GM12878 (cell line): ENCODE data around the gene CNOT8. TPM values are rescaled to one million over a fixed set of nuclear protein-coding genes. Genes with fewer than 3 reads are reported as not detected.

ENCODE experiments used
- ATAC-seq: fragments of 200-7000 bp; cut with Tn5 transposase; 3 replicates; pipeline ENCODE4 v1.9.1; 2020; ENCODE audit warnings: mild to moderate bottlenecking, moderate library complexity
- BruUV-seq: library from RNA; stranded (reverse); fragments of 400-500 nt; replicated peaks from 2 replicates; lab custom pipeline; 2021; lab: Mats Ljungman, UMichigan
- CTCF ChIA-PET: fragments of 300-600 bp; sonication (Branson Sonifier 250); formaldehyde crosslinking; extraction: SDS; loops from one replicate; lab custom pipeline; 2021; ENCODE audit warnings: inconsistent platforms; lab: Yijun Ruan, JAX
- POLR2A ChIA-PET: fragments of 350-600 bp; formaldehyde crosslinking; extraction: SDS; loops from one replicate; lab custom pipeline; 2021; ENCODE audit warnings: inconsistent platforms; lab: Charles Lee
- RAD21 ChIA-PET: fragments of 300-600 bp; sonication (Branson Sonifier 250); formaldehyde crosslinking; loops from one replicate; lab custom pipeline; 2023; ENCODE audit warnings: antibody characterized with exemption; ENCODE audit not compliant: unreplicated experiment; lab: Charles Lee
- SMC1A ChIA-PET: fragments of 300-600 bp; sonication (Branson Sonifier 250); formaldehyde crosslinking; loops from one replicate; lab custom pipeline; 2023; ENCODE audit not compliant: unreplicated experiment, uncharacterized antibody; lab: Charles Lee
- DNase-seq: peaks from one replicate; pipeline ENCODE4 v3.0.0-alpha.2; 2011; ENCODE audit warnings: low read depth, low spot score
- FAIRE-seq: peaks from 3 replicates; lab custom pipeline; 2011; peaks lifted over from hg19 to GRCh38; lab: Jason Lieb, UNC
- H2AFZ ChIP-seq: 2 replicates; pipeline ENCODE4 v1.6.0; 2011; ENCODE audit warnings: low read depth, low read length, control low read depth; ENCODE audit not compliant: control insufficient read depth
- H3K27ac ChIP-seq: 2 replicates; pipeline ENCODE4 v1.5.1; 2011; ENCODE audit warnings: control low read depth; ENCODE audit not compliant: control insufficient read depth, insufficient read depth
- H3K27me3 ChIP-seq, 2 experiments: replicated peaks in 1 of 2; 2 replicates each; pipeline versions ENCODE4 v1.6.0 to v1.6.1; 2011; ENCODE audit warnings: low read length in 1 of 2; ENCODE audit not compliant: control insufficient read depth in 2 of 2, insufficient read depth in 2 of 2
- H3K36me3 ChIP-seq, 2 experiments: 2 replicates each; pipeline ENCODE4 v1.5.1; 2011; ENCODE audit warnings: low read length in 1 of 2; ENCODE audit not compliant: control insufficient read depth in 2 of 2, insufficient read depth in 2 of 2
- H3K4me1 ChIP-seq: 2 replicates; pipeline ENCODE4 v1.6.1; 2011; ENCODE audit warnings: mild to moderate bottlenecking, low read length, moderate library complexity, mixed read lengths; ENCODE audit not compliant: control insufficient read depth, insufficient read depth
- H3K4me2 ChIP-seq: 2 replicates; pipeline ENCODE4 v1.6.0; 2011; ENCODE audit warnings: control low read depth; ENCODE audit not compliant: control insufficient read depth, insufficient read depth
- H3K4me3 ChIP-seq: fragments of 200-600 bp; sonication (generic); 2 replicates; pipeline ENCODE4 v1.5.1; 2016
- H3K79me2 ChIP-seq: 2 replicates; pipeline ENCODE4 v1.6.0; 2011; ENCODE audit warnings: low read length; ENCODE audit not compliant: control insufficient read depth, insufficient read depth
- H3K9ac ChIP-seq: 2 replicates; pipeline ENCODE4 v1.8.0; 2011; ENCODE audit warnings: low read length, control low read depth, mixed read lengths; ENCODE audit not compliant: control insufficient read depth, insufficient read depth
- H3K9me3 ChIP-seq: replicated peaks from 3 replicates; pipeline ENCODE4 v1.5.1; 2011; ENCODE audit warnings: mild to moderate bottlenecking, low read length; ENCODE audit not compliant: control insufficient read depth, insufficient read depth
- H4K20me1 ChIP-seq: 2 replicates; pipeline ENCODE4 v1.6.0; 2011; ENCODE audit not compliant: control insufficient read depth, insufficient read depth
- BCLAF1 ChIP-seq: fragments of 450-650 bp; IDR thresholded peaks from 2 replicates; pipeline ENCODE4 v1.6.1; 2017; ENCODE audit warnings: antibody characterized with exemption, mild to moderate bottlenecking, moderate library complexity
- CHD2 ChIP-seq: IDR thresholded peaks from 2 replicates; pipeline ENCODE4 v1.6.1; 2011; ENCODE audit warnings: low read depth, low read length, improper control_type of control experiment, borderline replicate concordance
- E4F1 ChIP-seq: fragments of 450-650 bp; IDR thresholded peaks from 2 replicates; pipeline ENCODE4 v1.6.1; 2018; ENCODE audit warnings: borderline replicate concordance, mild to moderate bottlenecking; ENCODE audit not compliant: partially characterized antibody
- MTA3 ChIP-seq: IDR thresholded peaks from 2 replicates; pipeline ENCODE4 v1.6.1; 2012; ENCODE audit warnings: low read length, inconsistent platforms, borderline replicate concordance
- NR2C2 ChIP-seq: IDR thresholded peaks from 2 replicates; pipeline ENCODE4 v1.6.1; 2011; ENCODE audit warnings: borderline replicate concordance, low read depth; ENCODE audit not compliant: control insufficient read depth, insufficient read length
- POLR2AphosphoS5 ChIP-seq: IDR thresholded peaks from 2 replicates; pipeline ENCODE4 v1.6.1; 2011; ENCODE audit warnings: mild to moderate bottlenecking, low read length, inconsistent platforms
- SPI1 ChIP-seq: IDR thresholded peaks from 2 replicates; pipeline ENCODE4 v1.6.1; 2011; ENCODE audit warnings: low read depth, mild to moderate bottlenecking, low read length, moderate library complexity, borderline replicate concordance; ENCODE audit not compliant: insufficient read depth
- USF2 ChIP-seq: IDR thresholded peaks from 2 replicates; pipeline ENCODE4 v1.6.1; 2011; ENCODE audit warnings: low read depth, low read length, improper control_type of control experiment, borderline replicate concordance
- ZNF207 ChIP-seq: fragments of 450-650 bp; IDR thresholded peaks from 2 replicates; pipeline ENCODE4 v1.6.1; 2014; ENCODE audit warnings: antibody characterized with exemption, mild to moderate bottlenecking, borderline replicate concordance
- ZNF384 ChIP-seq: IDR thresholded peaks from 2 replicates; pipeline ENCODE4 v1.6.1; 2012; ENCODE audit warnings: low read depth, mild to moderate bottlenecking, low read length, improper control_type of control experiment, borderline replicate concordance
- ZZZ3 ChIP-seq: IDR thresholded peaks from 2 replicates; pipeline ENCODE4 v1.6.1; 2011; ENCODE audit warnings: low read depth; ENCODE audit not compliant: control insufficient read depth, insufficient read length
- WGBS: methylation state at CpG from one replicate; pipeline ENCODE4 v1.1.6; 2016; ENCODE audit warnings: low lambda C conversion rate; ENCODE audit not compliant: insufficient replicate concordance, insufficient coverage; ENCODE audit errors: missing lambda C conversion rate; 5-methylcytosine and 5-hydroxymethylcytosine counted together
- in situ Hi-C: fragments of 300-500 bp; cut with MboI; formaldehyde crosslinking; loops from 9 replicates; pipeline ENCODE4 v1.14.3; 2018; ENCODE audit warnings: mixed read lengths
- intact Hi-C: fragments of 100-400 bp; cut with micrococcal nuclease; formaldehyde crosslinking; loops from one replicate; pipeline ENCODE4 v1.14.2; 2022; ENCODE audit not compliant: unreplicated experiment
- polyA plus RNA-seq, 11 experiments: library from polyadenylated mRNA; depleted of rRNA in 4 of 11; unstranded in 6 of 11; stranded (reverse) in 5 of 11; fragments of >200 nt; fragmentation: Nextera tagmentation in 4 of 11; fragmentation: Illumina TruSeq in 1 of 11; extraction: Ambion mirVana in 4 of 11; extraction: Trizol in 1 of 11; gene quantifications; 1 replicate in 1 of 11; 2 replicates in 10 of 11; pipeline versions ENCODE4 v1.2.1 to v1.2.3, GENCODE V29; 2011 to 2016; ENCODE audit warnings: inconsistent platforms in 2 of 11, missing spikeins in 2 of 11, low read depth in 1 of 11
- total RNA-seq, 4 experiments: library from RNA; depleted of rRNA in 3 of 4; stranded (reverse); fragments of >200 nt in 3 of 4; fragmentation: Illumina TruSeq in 1 of 4; extraction: Trizol in 1 of 4; gene quantifications; 2 replicates each; pipeline versions ENCODE4 v1.2.1 to v1.2.3, GENCODE V29; 2013 to 2021
- TF ChIP-seq, protein P1 (sequence below): fragments of 450-650 bp; IDR thresholded peaks from 2 replicates; pipeline ENCODE4 v1.6.1; 2017; ENCODE audit warnings: mild to moderate bottlenecking, moderate library complexity

CNOT8 gene
- total and polyA plus RNA-seq, 10 of the 15 experiments (the other 5 are each of a cell fraction or from before 2014, with no cell fraction given): 13.2 to 57.1 (median 39.0) TPM

DNA sequence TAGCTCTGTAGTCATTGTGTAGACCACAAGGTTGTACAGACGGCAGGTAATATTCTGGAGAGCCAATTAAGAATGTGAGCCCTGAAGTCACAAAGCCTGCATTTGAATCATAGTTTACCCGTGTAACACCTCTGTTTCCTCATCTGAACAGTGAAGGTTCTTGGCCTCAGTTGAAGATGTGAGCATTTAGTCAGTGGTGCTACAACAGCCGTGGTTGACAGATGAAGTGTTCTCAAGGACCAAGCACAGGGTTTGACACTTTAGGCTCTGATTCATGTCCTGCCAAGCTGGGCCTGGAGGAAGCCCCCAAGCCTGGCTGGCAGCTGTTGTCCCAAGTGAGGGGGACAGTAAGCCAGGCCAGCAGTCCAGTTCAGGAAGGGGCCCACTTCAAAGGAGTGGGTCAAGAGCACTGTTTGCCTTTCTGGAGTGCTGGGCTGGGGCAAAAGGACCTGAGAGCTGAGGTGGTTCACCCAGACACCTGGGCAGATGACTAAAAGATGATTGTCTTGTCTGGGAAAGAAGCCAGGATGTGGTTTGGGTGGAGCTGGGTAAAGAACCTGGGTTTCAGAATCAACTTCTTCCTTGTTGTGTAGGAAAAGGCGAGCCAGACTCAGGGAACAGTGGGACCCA lies 28.7 kb upstream of the CNOT8 start:
- FAIRE-seq (no peak), DNase-seq (no peak), ATAC-seq (no peak)
- Histone ChIP-seq H3K4me1 (no peaks in the 10 kb centered on the region), H3K4me3 (no peak overlapping the region), H3K9me3 (no peaks in the 10 kb centered on the region), H3K9ac (no peak overlapping the region), H3K4me2 (no peak overlapping the region), H2AFZ (no peak overlapping the region), H3K27ac (no peak overlapping the region), H3K36me3 (no peaks in the 10 kb centered on the region; a peak in 1 of 4 replicates), H4K20me1 (no peaks in the 10 kb centered on the region), H3K27me3 (no peaks in the 10 kb centered on the region), H3K79me2 (no peaks in the 10 kb centered on the region)
- no TSS peak for BruUV-seq
- ChIA-PET SMC1A (no interaction called here), POLR2A (no interaction called here), CTCF (interaction anchor here (1.0 kb wide), 1 partner anchor 179 kb away, joined by 3 read pairs; no protein-coding TSS in a partner anchor), RAD21 (interaction anchor here (0.8 kb wide), 1 partner anchor 180 kb away, joined by 3 read pairs; no protein-coding TSS in a partner anchor)
- intact Hi-C loops (no loop called here), in situ Hi-C loops (no loop called here)
- 77% methylated on average over 4 of the region's 4 CpGs for WGBS
- no peak for TF ChIP-seq ZZZ3
- TF ChIP-seq NR2C2: no peak
- TF ChIP-seq BCLAF1: no peak
- TF ChIP-seq ZNF207: no peak
- no peak for TF ChIP-seq USF2
- no peak for TF ChIP-seq E4F1
- TF ChIP-seq POLR2AphosphoS5: no peak
- no peak for TF ChIP-seq SPI1
- TF ChIP-seq MTA3: no peak
- TF ChIP-seq, protein P1, sequence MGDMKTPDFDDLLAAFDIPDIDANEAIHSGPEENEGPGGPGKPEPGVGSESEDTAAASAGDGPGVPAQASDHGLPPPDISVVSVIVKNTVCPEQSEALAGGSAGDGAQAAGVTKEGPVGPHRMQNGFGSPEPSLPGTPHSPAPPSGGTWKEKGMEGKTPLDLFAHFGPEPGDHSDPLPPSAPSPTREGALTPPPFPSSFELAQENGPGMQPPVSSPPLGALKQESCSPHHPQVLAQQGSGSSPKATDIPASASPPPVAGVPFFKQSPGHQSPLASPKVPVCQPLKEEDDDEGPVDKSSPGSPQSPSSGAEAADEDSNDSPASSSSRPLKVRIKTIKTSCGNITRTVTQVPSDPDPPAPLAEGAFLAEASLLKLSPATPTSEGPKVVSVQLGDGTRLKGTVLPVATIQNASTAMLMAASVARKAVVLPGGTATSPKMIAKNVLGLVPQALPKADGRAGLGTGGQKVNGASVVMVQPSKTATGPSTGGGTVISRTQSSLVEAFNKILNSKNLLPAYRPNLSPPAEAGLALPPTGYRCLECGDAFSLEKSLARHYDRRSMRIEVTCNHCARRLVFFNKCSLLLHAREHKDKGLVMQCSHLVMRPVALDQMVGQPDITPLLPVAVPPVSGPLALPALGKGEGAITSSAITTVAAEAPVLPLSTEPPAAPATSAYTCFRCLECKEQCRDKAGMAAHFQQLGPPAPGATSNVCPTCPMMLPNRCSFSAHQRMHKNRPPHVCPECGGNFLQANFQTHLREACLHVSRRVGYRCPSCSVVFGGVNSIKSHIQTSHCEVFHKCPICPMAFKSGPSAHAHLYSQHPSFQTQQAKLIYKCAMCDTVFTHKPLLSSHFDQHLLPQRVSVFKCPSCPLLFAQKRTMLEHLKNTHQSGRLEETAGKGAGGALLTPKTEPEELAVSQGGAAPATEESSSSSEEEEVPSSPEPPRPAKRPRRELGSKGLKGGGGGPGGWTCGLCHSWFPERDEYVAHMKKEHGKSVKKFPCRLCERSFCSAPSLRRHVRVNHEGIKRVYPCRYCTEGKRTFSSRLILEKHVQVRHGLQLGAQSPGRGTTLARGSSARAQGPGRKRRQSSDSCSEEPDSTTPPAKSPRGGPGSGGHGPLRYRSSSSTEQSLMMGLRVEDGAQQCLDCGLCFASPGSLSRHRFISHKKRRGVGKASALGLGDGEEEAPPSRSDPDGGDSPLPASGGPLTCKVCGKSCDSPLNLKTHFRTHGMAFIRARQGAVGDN: no peak
- TF ChIP-seq ZNF384: no peak
- TF ChIP-seq CHD2: no peak
